OCI-LY7 (cell line): ENCODE data around the gene PSKH1.

Source experiments
- CTCF ChIP-seq: fragments of 200-600 bp; sonication (generic); conservative IDR thresholded peaks from 2 replicates; pipeline ENCODE4 v1.5.1; 2014; ENCODE audit warnings: mild to moderate bottlenecking, antibody characterized with exemption, low read length, moderate library complexity, mixed read lengths
- EZH2phosphoT487 ChIP-seq: fragments of 200-600 bp; sonication (generic); IDR thresholded peaks from 2 replicates; pipeline ENCODE4 v1.6.1; 2018; ENCODE audit warnings: low read depth, borderline replicate concordance, mild to moderate bottlenecking, mixed run types, antibody characterized with exemption, low read length, moderate library complexity, mixed read lengths

- TF ChIP-seq EZH2phosphoT487, result no peak
- TF ChIP-seq CTCF, result no peak
These were observed 70.7 kb downstream of the PSKH1 start for GRCh38 chr16:67963662-67964321.
